Stimulated activated CD8-positive, alpha-beta memory T cell treated with anti-CD3 and anti-CD28 coated beads, Interleukin-15, amount 100 ng/mL, for 4 hours (primary cell): ENCODE data around the gene CCDC92B.
"Not testable (repeated sequence)": the region's sequence is repeated elsewhere in the genome, so short reads cannot be mapped to it uniquely, and the experiment has no call there.

Experiments used
- DNase-seq, 2 donors: peaks; one replicate each; pipeline ENCODE4 v3.0.0-alpha.2; 2020; ENCODE audit warnings: low read depth in 2 of 2

Gene CCDC92B

GRCh38 chr17:2703606-2704005 is 45.8 kb downstream of the CCDC92B start:
- DNase-seq = no peak

- DNase-seq = no peak
Measured at GRCh38 chr17:2703181-2703580, 46.3 kb downstream of the CCDC92B start.

- no peak for DNase-seq
Measured at GRCh38 chr17:2701996-2702741, 47.3 kb downstream of the CCDC92B start.

GRCh38 chr17:2701161-2701995 is 48.1 kb downstream of the CCDC92B start:
- DNase-seq = no peak

GRCh38 chr17:2700491-2701141 is 48.8 kb downstream of the CCDC92B start:
- no peak for DNase-seq

- no peak for DNase-seq
Measured at GRCh38 chr17:2700030-2700490, 49.4 kb downstream of the CCDC92B start.

- not testable (repeated sequence) for DNase-seq
Measured at GRCh38 chr17:2699216-2699805, 50.1 kb downstream of the CCDC92B start.

GRCh38 chr17:2697611-2698162 is 51.8 kb downstream of the CCDC92B start:
- DNase-seq = no peak

GRCh38 chr17:2695961-2696760 is 53.3 kb downstream of the CCDC92B start:
- DNase-seq = no peak

- no peak for DNase-seq
Measured at GRCh38 chr17:2695243-2695960, 54.0 kb downstream of the CCDC92B start.

- no peak for DNase-seq
Measured at GRCh38 chr17:2694381-2695242, 54.8 kb downstream of the CCDC92B start.

- no peak for DNase-seq
Measured at GRCh38 chr17:2693561-2694380, 55.7 kb downstream of the CCDC92B start.

- DNase-seq = no peak
Measured at GRCh38 chr17:2692781-2693135, 56.7 kb downstream of the CCDC92B start.

GRCh38 chr17:2691965-2692780 is 57.3 kb downstream of the CCDC92B start:
- DNase-seq = no peak

- no peak for DNase-seq
Measured at GRCh38 chr17:2691069-2691871, 58.2 kb downstream of the CCDC92B start.

- DNase-seq = no peak
Measured at GRCh38 chr17:2690165-2691068, 59.0 kb downstream of the CCDC92B start.
